Measurements from ENCODE around the gene STK24.

Gene STK24

DNA sequence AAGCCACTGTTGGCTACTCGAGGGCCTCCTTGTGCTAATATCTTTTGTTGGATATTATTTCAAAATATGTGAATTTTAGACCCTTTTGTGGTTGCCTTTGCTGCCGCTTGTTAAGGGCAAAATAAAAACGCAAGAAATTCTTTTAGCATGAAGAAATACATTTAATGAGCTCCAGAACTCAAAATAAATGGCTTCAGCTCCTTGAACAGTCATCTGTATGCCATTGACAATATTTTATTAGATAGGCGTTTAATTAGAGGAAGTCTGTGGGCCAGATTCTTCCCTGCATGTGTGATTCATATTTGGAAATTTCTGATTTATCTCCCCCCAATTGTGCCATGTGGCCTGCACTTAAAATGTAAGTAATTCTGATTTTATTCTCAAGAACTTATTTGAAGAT lies 177.2 kb downstream of the STK24 start:
- DNase-seq: no peak

- DNase-seq: no peak
These were observed 178.3 kb downstream of the STK24 start for GRCh38 chr13:98398581-98398980.

GRCh38 chr13:98397861-98398260 lies 179.0 kb downstream of the STK24 start:
- DNase-seq: no peak

DNA sequence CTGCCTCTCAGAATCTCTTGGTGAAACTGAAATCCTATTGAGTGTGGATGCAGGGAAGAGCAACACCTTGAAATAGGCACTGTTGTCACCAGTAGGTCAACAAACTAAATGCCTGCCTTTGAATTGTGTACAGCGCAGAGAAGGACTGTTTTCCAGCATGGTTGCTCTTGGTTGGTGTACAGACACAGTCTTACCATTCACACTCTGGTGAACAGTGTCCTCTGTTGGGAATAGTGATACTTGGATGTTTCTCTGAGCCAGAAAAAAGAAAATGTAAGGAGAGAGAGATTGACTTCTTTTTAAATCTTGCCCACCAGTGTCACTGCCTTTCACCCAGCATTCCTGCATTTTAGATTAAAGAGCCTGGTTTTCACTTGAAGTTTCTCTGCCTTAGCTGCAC lies 179.7 kb downstream of the STK24 start:
- DNase-seq: no peak

DNA sequence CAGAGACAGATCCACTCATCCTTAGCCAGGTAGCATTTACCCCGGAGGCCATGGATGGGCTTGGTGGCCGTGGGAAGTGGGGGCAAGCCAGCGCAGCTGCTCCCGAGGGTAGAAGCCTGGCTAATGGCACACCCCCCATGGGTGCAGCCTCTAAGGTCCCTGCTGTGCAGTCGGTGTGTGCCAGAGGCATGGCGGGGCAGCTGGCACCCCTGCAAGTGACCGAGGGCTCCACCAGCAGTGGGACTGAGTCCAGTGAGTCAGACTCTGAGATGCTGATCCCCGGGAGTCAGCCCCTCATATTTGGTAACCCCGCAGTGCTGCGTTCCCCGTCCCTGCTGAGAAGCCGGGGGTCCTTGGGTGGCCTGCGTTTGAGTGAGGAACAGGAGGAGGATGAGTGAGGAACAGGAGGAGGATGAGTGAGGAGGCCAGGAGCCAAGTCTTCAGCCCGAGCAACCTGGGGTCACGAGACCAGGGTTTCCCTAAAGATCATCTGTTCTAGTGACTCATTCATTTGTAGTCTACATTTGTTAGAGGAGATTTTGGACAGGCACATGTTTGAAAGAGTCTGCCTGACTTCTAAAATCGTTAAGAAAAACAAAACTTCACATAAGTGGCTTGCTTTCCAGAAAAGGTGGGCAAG lies 180.7 kb downstream of the STK24 start:
- no peak for DNase-seq
